Muscle layer of colon (tissue), 2 donors: ENCODE data around the gene THAP7.

Experiments
- H3K27ac ChIP-seq: one replicate; pipeline ENCODE4 v1.7.0; 2013; ENCODE audit warnings: low read depth, mild to moderate bottlenecking, low read length, moderate library complexity
- H3K27me3 ChIP-seq, 2 donors: one replicate each; pipeline ENCODE4 v1.7.0; 2013; ENCODE audit warnings: low read length in 2 of 2, mild to moderate bottlenecking in 2 of 2; ENCODE audit not compliant: insufficient read depth in 2 of 2, control insufficient read depth in 1 of 2
- H3K36me3 ChIP-seq: one replicate; pipeline ENCODE4 v1.7.0; 2013; ENCODE audit warnings: mild to moderate bottlenecking, low read length; ENCODE audit not compliant: insufficient read depth
- H3K4me1 ChIP-seq: one replicate; pipeline ENCODE4 v1.7.0; 2013; ENCODE audit warnings: mild to moderate bottlenecking, low read length; ENCODE audit not compliant: insufficient read depth
- H3K4me3 ChIP-seq, 2 donors: one replicate each; pipeline ENCODE4 v1.7.0; 2013; ENCODE audit warnings: low read length in 2 of 2, low read depth in 1 of 2, mild to moderate bottlenecking in 1 of 2, moderate library complexity in 1 of 2
- H3K9ac ChIP-seq: one replicate; pipeline ENCODE4 v1.7.0; 2013; ENCODE audit warnings: low read length
- H3K9me3 ChIP-seq: one replicate; pipeline ENCODE4 v1.7.0; 2013; ENCODE audit warnings: mild to moderate bottlenecking, low read length
- donor health status: abdominal sarcoma.
- donor health status: Adenocarcinoma of cecum.

Gene THAP7

GRCh38 chr22:20994128-20994901, 7.6 kb downstream of the THAP7 start:
- H3K4me3 ChIP-seq: no peak overlapping the region
- H3K36me3 ChIP-seq: peaks cover 59% of the 10 kb centered on the region
- H3K27ac ChIP-seq: no peak overlapping the region
- H3K9ac ChIP-seq: no peak overlapping the region
- H3K27me3 ChIP-seq: no peaks in the 10 kb centered on the region
- no peaks in the 10 kb centered on the region for H3K9me3 ChIP-seq
- no peaks in the 10 kb centered on the region for H3K4me1 ChIP-seq

DNA sequence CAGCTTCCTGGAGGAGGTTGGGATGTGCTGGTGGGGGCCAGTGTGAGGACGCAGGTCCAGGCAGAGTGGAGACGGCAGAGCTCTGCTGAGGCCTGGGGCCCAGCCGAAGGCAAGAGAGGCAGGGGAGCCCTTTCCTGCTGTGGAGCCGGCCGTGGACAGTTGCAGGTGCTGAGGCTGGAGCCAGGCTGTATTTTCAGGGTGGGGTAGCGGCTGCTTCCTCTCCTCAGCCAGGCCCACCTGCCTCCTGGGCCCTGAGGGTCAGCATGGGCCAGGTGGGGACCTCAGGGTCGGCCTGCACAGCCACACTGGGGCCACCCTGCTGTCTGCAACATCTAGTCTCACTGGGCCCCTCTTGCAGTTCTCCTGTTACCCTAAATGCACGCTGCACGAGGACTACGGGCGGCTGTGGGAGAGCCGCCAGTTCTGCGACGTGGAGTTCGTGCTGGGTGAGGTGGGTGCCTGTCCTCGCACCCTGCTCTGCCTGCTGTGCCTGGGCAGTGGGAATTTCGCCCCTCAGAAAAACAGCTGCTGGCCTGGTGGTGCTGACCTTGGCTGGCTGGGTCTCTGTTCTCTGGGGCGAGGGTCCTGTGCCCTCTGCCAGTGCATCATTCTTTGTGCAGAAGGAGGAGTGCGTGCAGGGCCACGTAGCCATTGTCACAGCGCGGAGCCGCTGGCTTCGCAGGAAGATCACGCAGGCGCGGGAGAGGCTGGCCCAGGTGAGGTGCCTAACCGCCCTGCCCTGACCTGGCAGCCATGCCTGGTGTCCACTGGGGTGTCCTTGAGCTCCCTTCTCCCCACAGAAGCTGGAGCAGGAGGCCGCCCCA, 8.4 kb downstream of the THAP7 start:
- H3K4me1 ChIP-seq: no peaks in the 10 kb centered on the region
- no peak overlapping the region for H3K9ac ChIP-seq
- H3K27me3 ChIP-seq: no peaks in the 10 kb centered on the region
- H3K27ac ChIP-seq: no peak overlapping the region
- no peaks in the 10 kb centered on the region for H3K9me3 ChIP-seq
- no peak overlapping the region for H3K4me3 ChIP-seq
- peaks cover 51% of the 10 kb centered on the region for H3K36me3 ChIP-seq

GRCh38 chr22:20992456-20993303, 9.2 kb downstream of the THAP7 start:
- H3K36me3 ChIP-seq: peaks cover 59% of the 10 kb centered on the region
- no peaks in the 10 kb centered on the region for H3K4me1 ChIP-seq
- no peaks in the 10 kb centered on the region for H3K9me3 ChIP-seq
- H3K4me3 ChIP-seq: no peak overlapping the region
- no peak overlapping the region for H3K27ac ChIP-seq
- no peak overlapping the region for H3K9ac ChIP-seq
- no peaks in the 10 kb centered on the region for H3K27me3 ChIP-seq

DNA sequence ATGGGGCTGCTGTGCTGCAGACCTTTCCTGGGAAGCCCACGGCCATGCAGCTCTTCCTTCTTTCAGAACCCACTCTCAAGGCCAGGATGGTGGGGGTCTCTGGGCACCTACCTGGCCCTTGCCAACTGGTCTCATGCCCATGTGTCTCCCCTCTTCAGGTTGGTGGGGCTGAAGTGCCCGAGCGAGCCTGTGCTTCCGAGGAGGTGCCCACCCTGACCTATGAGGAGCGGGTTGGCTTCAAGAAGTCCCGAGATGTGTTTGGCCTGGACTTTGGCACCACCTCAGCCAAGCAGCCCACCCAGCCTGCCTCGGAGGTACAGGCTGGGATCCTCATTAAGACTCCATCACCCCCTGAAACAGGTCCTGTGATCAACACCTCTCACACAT, 9.9 kb downstream of the THAP7 start:
- Histone ChIP-seq H3K36me3 (peaks cover 60% of the 10 kb centered on the region), H3K4me3 (no peak overlapping the region), H3K9me3 (no peaks in the 10 kb centered on the region), H3K27ac (no peak overlapping the region), H3K4me1 (no peaks in the 10 kb centered on the region), H3K9ac (no peak overlapping the region), H3K27me3 (no peaks in the 10 kb centered on the region)

DNA sequence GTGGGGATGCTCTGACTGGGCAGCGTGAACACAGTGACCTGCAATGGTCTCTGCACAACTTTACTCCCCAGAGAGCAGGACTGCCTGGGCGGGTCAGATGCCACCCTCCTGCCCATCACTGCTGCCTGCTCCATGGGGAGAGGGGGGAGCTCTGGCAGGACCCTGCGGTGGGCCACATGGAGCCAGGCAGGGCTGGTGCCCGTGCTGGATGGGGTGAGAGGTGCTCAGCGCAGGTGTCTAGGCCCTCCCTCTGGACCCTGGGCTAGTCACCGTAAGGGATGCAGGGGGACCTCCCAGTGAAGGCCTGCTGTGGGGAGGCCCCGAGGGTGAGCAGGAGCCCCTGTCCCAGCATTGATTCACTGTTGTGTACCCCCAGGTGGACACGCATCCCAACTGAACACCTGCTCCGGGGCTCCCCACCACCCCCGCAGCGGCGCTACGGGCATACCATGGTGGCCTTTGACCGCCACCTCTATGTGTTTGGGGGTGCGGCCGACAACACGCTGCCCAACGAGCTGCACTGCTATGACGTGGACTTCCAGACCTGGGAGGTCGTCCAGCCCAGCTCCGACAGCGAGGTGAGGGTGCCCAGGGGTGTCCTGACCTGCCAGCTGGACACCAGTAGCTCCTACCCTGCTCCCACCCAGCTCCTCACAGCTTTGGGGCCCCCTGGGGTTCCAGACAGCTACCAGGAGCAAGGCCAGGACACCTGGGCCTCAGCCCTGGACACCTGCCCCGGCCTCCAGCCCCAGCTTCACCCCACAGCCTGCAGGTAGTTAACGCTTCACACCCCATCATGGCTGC, 10.5 kb downstream of the THAP7 start:
- peaks cover 60% of the 10 kb centered on the region for H3K36me3 ChIP-seq
- no peaks in the 10 kb centered on the region for H3K9me3 ChIP-seq
- no peak overlapping the region for H3K27ac ChIP-seq
- no peaks in the 10 kb centered on the region for H3K27me3 ChIP-seq
- no peaks in the 10 kb centered on the region for H3K4me1 ChIP-seq
- no peak overlapping the region for H3K4me3 ChIP-seq
- no peak overlapping the region for H3K9ac ChIP-seq

DNA sequence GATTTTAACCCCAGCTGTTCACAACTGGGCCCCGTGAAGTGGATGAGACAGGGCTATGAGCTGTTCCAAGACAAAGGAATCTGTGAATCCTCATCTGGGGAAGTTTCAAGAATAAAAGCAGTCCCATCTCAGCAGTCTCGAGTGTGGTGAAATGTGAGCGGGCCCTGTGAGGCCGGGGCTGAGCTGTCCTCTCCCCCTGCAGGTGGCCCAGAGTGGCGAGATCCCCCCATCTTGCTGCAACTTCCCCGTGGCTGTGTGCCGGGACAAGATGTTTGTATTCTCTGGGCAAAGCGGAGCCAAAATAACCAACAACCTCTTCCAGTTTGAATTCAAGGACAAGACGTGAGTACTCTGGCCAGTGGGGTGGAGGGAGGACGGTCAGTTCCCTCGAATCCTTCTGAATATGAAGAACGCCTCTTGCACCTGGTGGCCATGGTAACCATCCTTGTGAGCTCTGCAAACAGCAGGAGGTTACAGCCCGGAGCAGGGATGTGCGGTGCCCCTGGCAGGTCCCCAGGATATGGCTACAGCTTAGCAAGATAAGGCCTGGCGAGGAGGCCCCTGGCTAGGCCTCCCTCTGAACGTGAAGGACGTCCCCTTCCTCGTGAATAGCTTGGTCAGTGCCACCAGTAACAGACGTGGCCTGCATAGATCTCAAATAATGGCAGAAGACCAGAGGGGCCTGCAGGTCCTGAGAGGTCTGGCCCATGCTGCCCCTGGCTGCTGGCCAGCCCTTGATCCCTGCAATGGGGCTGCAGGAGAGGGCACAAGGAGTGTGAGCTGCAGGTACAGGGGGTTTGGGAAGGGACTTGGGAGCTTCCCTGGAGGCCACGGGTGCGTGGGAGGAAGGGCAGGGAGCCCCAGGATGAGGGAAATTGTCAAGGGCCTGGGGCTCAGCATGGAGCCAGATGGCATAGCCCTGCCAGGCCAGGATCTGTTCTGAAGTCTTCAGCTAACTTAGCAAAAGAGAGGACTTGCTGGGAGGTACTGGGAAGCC, 11.4 kb downstream of the THAP7 start:
- no peak overlapping the region for H3K9ac ChIP-seq
- H3K36me3 ChIP-seq: peaks cover 61% of the 10 kb centered on the region
- H3K9me3 ChIP-seq: no peaks in the 10 kb centered on the region
- H3K4me3 ChIP-seq: no peak overlapping the region
- no peaks in the 10 kb centered on the region for H3K4me1 ChIP-seq
- H3K27ac ChIP-seq: no peak overlapping the region
- H3K27me3 ChIP-seq: no peaks in the 10 kb centered on the region

DNA sequence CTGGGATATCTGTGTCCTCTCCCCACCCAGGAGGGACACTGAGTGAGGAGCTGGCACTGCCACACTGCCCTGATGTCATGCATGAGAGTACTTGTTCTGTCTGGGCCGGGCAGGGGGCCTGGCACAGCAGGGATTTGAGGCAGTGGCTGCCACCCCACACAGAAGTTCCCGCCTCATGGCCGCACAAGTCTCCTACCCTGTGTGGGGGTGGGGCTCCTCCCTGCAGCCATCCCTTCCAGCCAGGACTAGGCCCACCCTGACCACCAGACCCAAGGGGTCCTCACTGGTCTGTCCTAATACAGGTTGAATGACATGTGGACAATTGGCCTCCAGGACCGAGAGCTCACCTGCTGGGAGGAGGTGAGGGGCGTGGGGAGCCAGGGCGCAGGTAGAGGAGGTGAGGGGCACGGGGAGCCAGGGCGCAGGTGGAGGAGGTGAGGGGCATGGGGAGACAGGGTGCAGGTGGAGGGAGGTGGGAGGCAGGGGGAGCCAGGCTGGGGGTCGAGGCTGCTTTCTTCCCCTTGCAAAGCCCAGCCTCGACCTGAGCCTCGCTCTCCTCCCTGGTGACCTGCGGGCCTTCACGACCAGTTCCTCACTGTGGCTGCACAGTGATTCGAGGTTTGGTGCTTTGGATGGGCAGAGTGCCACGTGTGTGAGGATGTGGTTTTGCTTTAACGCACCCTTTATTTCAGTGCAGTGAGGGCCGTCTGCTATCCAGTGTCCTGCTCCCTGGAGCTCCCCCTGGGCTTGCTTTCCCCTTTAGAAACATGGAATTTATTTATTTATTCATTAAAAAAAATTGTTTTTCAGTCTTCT, 12.4 kb downstream of the THAP7 start:
- Histone ChIP-seq H3K27ac (no peak overlapping the region), H3K9ac (no peak overlapping the region), H3K36me3 (peaks cover 63% of the 10 kb centered on the region), H3K27me3 (no peaks in the 10 kb centered on the region), H3K9me3 (no peaks in the 10 kb centered on the region), H3K4me3 (no peak overlapping the region), H3K4me1 (no peaks in the 10 kb centered on the region)

DNA sequence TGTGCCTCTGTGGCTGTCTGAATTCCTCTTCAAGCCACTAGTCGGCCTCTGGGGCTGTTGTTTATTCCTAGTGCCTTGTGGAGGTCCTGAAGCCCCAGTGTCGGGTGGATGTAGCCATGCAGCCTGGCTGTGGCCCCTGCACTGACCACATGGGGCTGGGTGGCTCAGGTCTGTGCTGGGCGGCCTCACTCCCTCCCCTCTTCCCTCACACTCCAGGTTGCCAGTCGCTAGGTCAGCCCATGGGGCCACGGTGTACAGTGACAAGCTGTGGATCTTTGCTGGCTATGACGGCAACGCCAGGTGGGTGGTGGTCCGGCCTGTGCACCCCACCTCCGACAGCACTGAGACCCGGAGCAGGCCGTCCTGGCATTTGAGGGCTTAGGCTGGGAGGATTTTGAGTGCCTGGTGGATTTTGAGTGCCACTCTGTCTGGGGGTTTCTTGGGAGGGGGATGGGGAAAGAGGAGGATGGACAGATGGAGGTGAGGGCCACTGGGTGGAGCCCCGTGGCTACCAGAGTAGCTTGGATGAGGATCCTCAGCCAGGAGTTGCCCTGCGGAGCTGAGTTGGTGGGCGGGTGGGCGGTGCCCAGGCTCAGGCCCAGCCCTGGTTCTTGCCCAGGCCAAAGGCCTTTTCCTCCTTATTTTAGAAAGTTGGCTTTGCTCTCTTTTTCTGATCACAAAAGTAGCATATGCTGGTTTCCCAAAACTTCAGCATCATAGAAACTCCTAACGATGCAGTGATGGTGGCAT, 13.2 kb downstream of the THAP7 start:
- Histone ChIP-seq H3K36me3 (peaks cover 64% of the 10 kb centered on the region), H3K4me3 (no peak overlapping the region), H3K9me3 (no peaks in the 10 kb centered on the region), H3K4me1 (no peaks in the 10 kb centered on the region), H3K27me3 (no peaks in the 10 kb centered on the region), H3K27ac (no peak overlapping the region), H3K9ac (no peak overlapping the region)

GRCh38 chr22:20987375-20987774, 14.5 kb downstream of the THAP7 start:
- no peaks in the 10 kb centered on the region for H3K9me3 ChIP-seq
- peaks cover 58% of the 10 kb centered on the region for H3K36me3 ChIP-seq
- peaks cover 9% of the 10 kb centered on the region for H3K4me1 ChIP-seq
- no peaks in the 10 kb centered on the region for H3K27me3 ChIP-seq
- no peak overlapping the region for H3K9ac ChIP-seq
- H3K4me3 ChIP-seq: no peak overlapping the region
- H3K27ac ChIP-seq: no peak overlapping the region
